Thyroid gland (tissue), 4 donors: ENCODE measurements around the gene OOSP3.

Source experiments
- POLR2A ChIP-seq, 2 donors: fragments of 450-650 bp; IDR thresholded peaks; one replicate each; pipeline ENCODE4 v1.6.1; 2017; ENCODE audit warnings: antibody characterized with exemption in 2 of 2, mild to moderate bottlenecking in 2 of 2, moderate library complexity in 1 of 2
- TF ChIP-seq, protein P1 (sequence below), 6 experiments: fragments of 200-600 bp in 3 of 6; fragments of 450-650 bp in 3 of 6; sonication (generic) in 3 of 6; IDR thresholded peaks; one replicate each; pipeline ENCODE4 v1.5.1; 2016 to 2019; ENCODE audit warnings: antibody characterized with exemption in 6 of 6, mild to moderate bottlenecking in 2 of 6, inconsistent platforms in 1 of 6, moderate library complexity in 1 of 6

DNA sequence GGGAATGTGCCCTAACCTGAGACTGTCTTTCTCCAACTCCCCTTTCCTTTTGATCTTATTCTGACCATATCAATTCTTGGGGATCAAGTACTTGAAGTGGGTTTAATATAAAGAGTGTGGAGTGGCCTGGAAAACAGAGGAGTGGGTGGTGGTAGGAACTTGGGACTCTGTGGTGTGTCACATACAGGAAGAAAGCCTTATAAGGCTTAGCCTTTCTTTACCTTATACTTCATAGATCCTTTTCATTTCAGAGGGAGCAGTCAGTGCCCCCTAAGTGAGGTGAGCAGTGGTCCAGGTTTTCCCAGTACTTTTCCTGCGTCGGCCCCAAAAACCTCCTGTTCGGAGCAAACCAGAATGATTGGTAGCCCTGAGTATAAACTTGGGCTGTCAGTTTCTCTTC is 60.1 kb downstream of the OOSP3 start:
- TF ChIP-seq, protein P1, sequence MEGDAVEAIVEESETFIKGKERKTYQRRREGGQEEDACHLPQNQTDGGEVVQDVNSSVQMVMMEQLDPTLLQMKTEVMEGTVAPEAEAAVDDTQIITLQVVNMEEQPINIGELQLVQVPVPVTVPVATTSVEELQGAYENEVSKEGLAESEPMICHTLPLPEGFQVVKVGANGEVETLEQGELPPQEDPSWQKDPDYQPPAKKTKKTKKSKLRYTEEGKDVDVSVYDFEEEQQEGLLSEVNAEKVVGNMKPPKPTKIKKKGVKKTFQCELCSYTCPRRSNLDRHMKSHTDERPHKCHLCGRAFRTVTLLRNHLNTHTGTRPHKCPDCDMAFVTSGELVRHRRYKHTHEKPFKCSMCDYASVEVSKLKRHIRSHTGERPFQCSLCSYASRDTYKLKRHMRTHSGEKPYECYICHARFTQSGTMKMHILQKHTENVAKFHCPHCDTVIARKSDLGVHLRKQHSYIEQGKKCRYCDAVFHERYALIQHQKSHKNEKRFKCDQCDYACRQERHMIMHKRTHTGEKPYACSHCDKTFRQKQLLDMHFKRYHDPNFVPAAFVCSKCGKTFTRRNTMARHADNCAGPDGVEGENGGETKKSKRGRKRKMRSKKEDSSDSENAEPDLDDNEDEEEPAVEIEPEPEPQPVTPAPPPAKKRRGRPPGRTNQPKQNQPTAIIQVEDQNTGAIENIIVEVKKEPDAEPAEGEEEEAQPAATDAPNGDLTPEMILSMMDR (IDR thresholded peaks at IDR 0.05): no peak
- TF ChIP-seq POLR2A (IDR thresholded peaks at IDR 0.05): no peak
